HG03135 (cell line): ENCODE measurements around the gene KREMEN1.

Experiments
- ATAC-seq: cut with Tn5 transposase; IDR thresholded peaks from one replicate; pipeline ENCODE4 v1.9.1; 2021; ENCODE audit warnings: mild to moderate bottlenecking, moderate library complexity; ENCODE audit not compliant: unreplicated experiment

Gene KREMEN1

GRCh38 chr22:29204455-29205183, 131.8 kb downstream of the KREMEN1 start:
- ATAC-seq: no peak

GRCh38 chr22:29205252-29205593, 132.4 kb downstream of the KREMEN1 start:
- no peak for ATAC-seq

- no peak for ATAC-seq
Measured at GRCh38 chr22:29205594-29206371, 132.9 kb downstream of the KREMEN1 start, which contains the start of gene EMID1. Gene EMID1 (plus strand): TSS chr22:29205896. CDS start chr22:29206039, 143 bp downstream.

GRCh38 chr22:29206372-29207242, 133.8 kb downstream of the KREMEN1 start:
- ATAC-seq: no peak

GRCh38 chr22:29207243-29207550, 134.4 kb downstream of the KREMEN1 start:
- ATAC-seq: no peak

GRCh38 chr22:29207562-29208501, 135.0 kb downstream of the KREMEN1 start:
- ATAC-seq: no peak

GRCh38 chr22:29208502-29208862, 135.6 kb downstream of the KREMEN1 start:
- ATAC-seq: no peak

GRCh38 chr22:29208879-29209623, 136.2 kb downstream of the KREMEN1 start:
- ATAC-seq: no peak

- no peak for ATAC-seq
Measured at GRCh38 chr22:29209624-29209929, 136.7 kb downstream of the KREMEN1 start.

GRCh38 chr22:29211066-29211465, 138.2 kb downstream of the KREMEN1 start:
- no peak for ATAC-seq

GRCh38 chr22:29211466-29211865, 138.6 kb downstream of the KREMEN1 start:
- no peak for ATAC-seq

- no peak for ATAC-seq
Measured at GRCh38 chr22:29212743-29213142, 139.9 kb downstream of the KREMEN1 start.

GRCh38 chr22:29213493-29213892, 140.7 kb downstream of the KREMEN1 start:
- no peak for ATAC-seq

GRCh38 chr22:29214232-29214631, 141.4 kb downstream of the KREMEN1 start:
- ATAC-seq: no peak

- ATAC-seq: no peak
Measured at GRCh38 chr22:29215012-29215860, 142.4 kb downstream of the KREMEN1 start.

GRCh38 chr22:29216011-29216872, 143.4 kb downstream of the KREMEN1 start:
- ATAC-seq: no peak

GRCh38 chr22:29216873-29217666, 144.2 kb downstream of the KREMEN1 start:
- ATAC-seq: no peak
